Central memory CD4-positive, alpha-beta T cell (primary cell): Measurements from ENCODE around the gene GMDS.

ENCODE experiments used
- DNase-seq: peaks from one replicate; pipeline ENCODE4 v3.0.0; 2022

GMDS gene

DNA sequence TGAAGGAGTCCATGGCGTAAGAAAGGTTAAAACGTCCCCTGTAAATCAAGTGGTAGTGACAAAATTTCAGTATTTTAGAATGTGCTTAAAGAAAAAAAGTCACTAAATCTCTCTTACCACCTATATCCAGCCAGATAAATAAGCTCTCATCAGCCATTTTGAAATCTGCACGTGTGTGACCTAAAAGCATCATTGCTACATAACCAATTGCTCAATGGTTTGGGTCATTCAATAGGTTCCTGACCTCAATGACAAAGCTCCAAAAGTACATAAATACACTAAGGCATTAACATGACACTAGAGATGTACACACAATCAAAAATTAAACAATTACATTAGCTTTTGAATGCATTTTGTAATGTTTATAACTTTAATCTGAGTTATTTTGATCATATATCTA, 272.4 kb downstream of the GMDS start:
- no peak for DNase-seq

DNA sequence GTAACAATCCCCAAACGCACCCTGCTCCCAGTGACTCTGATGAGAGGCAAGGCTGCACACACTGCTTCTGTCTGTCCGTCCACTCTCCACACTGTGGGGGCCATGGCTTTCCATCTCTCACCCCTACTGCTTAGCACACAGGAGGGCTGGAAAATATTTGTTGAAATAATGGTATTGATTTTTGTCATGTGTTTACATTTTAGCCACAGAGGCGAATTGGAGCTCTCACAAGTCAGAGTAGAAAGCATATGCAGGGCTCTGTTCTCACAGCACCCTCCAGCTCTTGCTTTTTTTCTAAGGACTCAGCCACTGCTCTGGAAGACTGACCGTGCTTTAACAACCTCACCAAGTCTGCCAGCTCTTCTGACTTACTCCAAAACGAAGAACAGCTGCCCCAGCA, 273.8 kb downstream of the GMDS start:
- no peak for DNase-seq

DNA sequence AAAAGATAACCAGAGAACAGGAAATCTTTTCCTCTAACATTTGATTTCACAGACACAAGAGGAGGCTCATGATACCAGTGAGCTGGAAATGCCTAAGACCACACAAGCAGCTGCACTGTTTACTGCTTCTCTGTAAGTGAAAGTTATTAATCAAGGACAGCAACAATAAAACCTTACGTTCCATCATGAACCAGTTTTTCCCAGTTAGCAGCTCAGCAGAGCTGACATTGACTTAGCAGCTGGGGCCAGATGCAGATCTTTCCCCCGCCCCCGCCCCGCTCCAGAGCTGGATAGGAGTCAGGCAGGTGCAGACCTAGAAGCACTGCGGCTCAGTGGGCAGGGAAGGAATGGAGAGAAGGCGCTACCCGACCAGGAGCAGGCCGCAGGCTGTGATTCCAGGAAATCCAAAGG, 275.2 kb downstream of the GMDS start:
- DNase-seq = no peak

DNA sequence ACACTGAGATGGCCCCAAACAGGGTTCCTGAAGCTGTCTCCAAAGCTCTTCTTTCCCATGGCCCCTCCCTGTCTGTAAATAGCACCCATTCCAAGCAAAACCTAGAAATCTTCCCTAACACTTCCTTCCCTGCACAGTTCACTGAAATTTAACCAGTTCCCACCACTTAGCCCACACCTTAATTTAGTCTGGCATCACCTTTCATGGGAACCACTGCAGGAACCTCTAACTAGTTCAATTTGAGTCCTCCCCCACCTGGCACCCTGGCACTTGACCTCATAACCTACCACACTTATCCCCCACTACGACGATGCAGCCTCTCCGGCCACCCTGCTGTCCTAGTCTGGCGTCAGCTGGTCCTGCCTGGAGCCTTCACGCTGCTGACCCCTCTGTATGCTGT, 278.7 kb downstream of the GMDS start:
- DNase-seq = no peak

DNA sequence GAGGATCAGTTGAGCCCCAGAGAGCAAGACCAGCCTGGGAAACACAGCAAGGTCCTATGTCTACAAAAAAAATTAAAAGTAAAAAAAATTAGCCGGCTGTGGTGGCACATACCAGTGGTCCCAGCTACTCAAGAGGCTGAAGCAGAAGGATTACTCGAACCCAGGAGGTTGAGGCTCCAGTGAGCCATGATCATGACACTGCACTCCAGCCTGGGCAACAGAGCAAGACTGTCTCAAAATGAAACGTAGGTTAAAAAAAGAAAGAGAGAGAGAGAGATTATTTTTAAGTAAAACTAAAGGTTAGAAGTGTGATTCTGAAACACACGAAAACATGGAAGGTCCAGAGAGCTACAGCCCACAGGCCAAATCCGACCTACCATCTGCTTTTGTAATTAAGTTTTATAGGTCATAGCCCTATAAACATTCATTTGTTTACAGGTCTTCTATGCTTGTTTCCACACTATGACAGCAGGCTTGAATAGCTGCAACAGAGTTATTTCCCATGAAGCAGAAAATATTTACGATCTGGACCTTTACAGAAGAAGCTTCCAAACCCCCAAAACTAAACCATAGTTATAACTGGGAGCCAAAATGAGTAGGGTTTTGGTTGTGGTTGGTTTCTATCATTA, 279.7 kb downstream of the GMDS start:
- DNase-seq = no peak

DNA sequence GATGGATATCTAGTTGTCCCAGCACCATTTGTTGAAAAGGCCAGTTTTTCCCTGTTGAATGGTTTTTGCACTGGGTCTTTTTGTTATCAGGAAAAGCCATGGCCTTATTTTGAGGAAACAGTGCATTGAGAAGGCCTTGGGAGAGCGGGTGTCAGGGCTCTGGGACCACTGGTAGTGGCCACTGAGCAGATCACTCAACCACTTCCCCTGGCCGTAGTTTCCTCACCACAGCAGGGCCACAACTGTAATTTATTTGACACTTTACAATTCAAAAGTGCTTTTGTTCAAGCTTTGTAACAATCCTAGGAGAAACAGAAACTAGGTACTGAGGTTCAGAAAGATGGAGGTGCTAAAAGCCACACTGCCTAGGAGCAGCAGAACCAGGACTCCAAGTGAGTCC, 281.8 kb downstream of the GMDS start:
- DNase-seq = no peak

DNA sequence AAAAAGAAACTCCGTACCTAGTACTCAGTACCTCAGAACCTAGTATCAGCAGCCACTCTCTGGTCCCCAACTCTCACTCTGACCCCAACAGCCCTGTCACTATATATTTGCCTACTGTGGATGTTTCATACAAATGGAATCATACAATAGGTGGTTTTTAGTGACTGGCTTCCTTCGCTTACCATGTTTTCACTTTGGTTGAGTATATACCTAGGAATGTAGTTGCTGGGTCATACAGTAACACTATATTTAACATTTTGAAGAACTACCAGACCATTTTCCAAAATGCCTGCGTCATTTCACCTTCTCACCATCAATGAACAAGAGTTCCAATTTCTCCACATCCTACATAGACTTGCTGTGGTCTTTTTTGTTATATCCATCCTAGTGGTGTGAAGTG, 283.2 kb downstream of the GMDS start:
- no peak for DNase-seq

DNA sequence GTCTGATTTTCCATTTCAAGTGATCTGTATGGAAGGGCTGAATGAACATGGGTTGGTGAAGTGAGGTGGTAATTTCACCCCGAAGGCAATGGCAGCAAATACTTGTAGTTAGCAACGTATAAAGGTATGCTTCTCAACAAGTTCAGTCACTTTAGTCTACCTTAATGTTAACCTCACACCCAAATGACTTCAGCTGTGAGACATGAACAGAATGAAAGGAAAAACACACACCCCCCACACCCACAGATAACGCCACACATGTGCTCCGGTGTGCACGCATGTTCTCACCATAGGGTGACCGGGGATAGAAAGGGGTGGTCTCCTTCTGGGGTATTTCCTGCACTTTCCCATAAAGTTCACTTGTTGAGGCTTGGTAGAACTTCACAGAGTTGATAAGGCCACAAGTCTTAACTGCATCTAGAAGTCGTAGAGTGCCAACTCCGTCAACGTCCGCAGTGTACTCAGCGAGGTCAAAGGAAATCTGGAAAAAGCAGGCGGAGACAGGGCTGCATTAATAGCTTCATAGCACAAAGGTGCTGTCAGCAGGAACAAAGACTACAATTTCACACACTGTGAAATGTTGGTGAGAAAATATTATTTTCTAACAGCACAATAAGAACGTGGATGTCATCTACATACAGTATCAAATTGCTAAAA, 284.8 kb downstream of the GMDS start:
- DNase-seq = no peak

DNA sequence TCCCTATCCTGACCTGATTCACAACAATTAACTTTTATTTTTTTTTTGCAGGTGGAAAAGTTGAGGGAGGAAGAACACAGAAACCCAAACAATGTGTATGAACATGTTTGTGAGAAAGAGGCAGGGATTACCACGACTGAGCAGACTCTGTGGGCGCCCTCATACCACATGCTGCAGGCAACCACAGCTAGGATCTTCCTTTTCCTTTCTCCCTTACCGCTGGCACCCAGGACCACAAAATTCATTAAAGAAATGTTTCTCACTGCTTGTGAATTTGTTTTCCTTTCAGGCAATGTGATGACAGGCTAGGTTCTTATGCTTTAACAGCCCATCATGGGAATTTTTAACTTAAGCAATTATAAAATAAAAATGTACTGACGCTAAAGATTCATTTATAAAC, 287.1 kb downstream of the GMDS start:
- DNase-seq = no peak

DNA sequence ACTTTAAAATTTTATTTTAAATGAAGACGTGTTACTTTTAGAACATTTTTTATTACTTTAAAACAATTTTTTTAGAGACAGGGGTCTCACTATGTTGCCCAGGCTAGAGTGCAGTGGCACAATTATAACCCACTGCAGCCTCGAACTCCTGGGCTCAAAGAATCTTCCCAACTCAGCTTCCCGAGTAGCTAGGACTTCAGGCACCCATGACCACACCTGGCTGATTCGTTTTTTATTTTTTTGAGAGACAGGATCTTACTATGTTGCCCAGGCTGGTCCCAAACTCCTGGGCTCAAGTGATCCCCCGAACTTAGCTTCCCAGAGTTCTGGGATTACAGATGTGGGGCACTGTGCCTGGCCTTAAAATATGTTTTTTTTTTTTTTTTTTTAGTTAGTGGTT, 287.7 kb downstream of the GMDS start:
- DNase-seq = no peak

DNA sequence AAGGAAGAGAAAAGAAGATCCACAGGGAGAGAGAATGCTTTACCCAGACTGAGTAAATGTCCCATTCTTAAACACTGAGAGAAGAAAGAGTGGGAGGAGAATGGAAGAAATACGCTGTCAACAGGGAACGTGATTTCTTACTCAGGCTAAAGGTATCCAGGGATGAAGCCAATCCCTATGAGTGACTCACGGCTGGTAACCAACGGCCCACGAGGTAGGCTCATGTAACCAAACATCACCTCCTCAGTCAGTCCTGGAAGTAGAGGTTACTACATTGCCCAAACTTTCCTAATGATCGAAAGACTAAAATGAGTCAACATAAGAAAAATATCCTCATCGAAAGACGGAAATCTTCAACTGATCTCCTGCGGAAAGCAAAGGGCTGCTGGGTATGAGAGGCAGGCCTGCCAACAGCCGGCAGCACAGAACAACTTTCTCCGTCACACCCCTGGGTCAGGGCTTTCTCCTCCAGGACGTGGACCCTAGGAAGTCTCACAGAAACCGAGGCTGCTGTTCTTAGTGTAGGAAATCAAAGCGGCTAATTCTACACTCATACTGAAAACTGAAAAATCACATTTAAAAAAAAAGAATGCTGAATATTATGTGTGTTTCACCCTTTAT, 292.6 kb downstream of the GMDS start:
- no peak for DNase-seq

DNA sequence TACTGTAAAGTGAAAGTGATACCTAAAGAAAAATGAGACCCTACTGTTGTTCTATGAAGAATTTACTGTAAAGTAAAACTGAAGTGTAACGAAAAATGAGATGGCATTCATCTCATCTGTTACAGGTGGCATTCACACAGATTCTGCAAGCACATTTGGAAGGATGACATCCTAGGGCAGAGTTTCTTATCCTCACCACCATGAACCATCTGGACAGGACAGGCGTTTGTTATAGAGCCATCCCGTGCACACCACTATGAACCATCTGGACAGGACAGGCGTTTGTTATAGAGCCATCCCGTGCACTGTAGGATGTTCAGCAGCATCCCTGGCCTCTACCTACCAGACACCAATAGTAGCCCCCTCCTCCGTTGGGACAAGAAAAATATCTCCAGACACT, 294.8 kb downstream of the GMDS start:
- no peak for DNase-seq

DNA sequence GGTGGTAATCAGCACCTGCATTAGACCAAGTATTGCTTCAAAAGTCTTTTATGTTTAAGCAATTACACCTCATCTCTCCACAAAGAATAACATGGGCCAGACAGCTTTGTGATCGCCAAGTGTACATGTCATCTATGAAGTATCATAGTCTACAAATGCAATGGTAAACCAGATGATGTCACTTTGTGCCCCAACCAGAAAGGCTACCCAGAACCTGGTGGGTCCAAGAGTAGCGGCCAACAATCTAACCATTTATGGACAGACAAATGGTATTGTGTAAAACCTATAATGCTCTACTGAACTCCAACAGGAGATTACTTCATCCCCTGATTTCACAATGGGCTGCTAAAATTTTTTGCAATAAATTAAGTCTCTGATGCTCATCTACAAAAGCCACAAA, 295.9 kb downstream of the GMDS start:
- DNase-seq = no peak

DNA sequence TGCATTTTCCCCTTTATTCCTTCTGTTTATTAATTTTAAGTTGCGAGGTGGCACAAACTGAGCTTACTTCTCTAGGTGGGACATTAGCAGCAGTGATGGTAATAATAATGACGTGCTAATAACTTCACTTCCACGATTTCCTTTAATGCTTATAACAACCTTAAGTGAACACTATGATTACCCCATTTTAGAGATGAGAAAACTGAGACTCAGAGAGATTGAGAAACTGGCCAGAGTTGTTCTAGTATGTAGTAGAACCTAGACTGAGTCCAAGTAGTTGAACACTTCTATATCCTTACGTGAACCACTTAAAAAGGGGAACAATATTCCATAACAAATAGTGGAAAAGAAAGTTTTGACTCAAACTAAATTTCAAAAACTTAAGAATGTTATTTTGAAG, 297.5 kb downstream of the GMDS start:
- DNase-seq = no peak

DNA sequence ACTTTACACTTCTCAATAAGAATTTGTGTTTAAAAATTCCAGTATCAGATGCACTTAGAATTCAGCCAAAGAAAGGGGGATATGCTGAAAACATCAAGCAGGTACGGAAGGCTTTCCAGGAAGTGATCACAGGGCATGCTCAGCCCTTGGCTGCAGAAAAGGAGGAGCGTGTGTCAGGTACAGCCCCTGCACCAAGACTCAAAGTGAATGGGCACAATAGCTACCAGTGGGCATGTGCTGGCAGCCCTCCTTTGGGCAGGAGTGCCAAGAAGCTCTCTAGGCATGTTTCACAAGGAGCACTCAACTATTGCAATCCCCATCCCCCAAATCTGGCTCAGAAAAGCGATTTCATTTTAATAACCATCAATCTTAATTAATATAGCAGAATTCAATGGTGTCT, 298.8 kb downstream of the GMDS start:
- DNase-seq = no peak

DNA sequence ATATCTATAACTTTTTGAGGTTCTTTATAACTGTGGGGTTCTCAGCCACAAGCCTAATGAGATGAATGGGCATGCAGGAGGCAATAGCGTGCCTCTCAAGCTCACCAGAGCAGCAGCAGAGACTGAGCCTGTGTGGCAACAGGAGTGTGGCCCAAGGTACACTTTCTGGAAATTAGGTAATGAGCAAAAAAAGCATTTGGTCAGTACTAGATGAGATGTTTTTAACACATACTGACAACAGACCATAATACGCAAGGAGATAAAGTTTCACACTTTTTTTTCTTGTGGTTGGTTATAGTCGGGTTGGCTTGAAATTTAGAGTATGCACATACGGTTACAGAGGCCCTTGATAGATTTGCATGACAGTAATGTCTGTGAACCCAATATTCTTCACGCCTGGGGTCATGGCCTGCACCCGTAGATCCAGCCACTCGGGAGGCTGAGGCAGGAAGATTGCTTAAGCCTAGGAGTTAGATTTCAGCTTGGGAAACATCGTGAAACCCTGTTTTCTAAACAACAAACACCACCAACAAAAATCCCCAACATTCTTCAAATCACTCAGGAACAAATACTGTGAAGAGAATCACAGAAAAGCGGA, 300.1 kb downstream of the GMDS start:
- DNase-seq = no peak

DNA sequence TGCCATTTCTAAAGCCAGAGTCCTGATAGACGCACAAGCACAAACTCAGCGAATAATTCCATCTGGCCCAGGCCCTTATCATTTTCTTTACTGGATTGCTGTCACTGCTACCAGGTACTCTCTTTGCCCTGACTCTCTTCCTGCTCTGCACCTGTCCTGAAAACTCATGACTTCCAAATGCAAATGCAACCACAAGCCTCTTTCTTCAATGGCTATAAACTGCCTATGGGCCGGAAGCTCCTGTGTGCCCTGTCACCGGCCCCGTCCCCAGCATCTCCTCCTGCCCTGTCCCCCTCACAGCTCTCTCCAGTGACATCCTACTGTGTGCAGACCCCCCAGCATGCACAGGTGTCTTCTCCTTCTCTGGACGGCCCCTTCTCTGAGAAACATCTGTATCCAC, 302.6 kb downstream of the GMDS start:
- no peak for DNase-seq

DNA sequence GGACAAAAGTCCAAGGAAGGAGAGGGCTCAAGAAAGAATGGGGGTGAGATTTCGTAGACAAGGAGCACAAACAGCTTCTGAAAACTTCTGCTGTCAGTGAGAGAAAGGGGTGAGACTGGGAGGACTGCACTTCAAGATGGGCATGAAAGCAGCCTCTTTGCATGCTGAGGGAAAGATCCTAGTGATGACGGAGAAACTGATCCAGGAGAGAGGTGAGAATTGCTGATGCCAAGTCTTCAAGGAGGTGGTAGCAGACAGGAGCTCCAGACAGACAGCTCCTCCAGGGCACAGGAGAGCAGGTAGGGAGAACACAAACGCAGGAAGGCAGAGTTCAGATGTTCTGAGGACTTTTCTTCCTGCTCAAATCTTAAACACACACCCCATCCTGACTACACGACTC, 303.9 kb downstream of the GMDS start:
- DNase-seq = no peak

DNA sequence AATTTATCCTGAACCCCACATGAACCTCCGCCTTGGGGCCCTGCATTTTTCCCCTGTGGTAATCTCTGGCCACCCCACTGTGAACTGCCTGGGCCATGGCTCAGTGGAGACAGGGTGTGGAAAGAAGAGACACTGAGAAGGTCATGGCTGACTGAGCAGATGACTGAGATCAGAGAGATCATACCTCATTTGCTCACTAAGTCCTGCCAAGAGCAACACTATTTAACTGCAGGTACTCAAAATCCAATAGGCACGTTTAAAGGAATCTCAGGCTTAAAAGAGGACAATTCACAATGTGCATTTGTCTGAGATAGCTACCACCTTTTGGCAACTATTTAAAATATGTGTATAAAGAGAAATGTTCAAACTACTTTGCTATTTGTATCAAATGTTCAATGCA, 305.0 kb downstream of the GMDS start:
- no peak for DNase-seq

DNA sequence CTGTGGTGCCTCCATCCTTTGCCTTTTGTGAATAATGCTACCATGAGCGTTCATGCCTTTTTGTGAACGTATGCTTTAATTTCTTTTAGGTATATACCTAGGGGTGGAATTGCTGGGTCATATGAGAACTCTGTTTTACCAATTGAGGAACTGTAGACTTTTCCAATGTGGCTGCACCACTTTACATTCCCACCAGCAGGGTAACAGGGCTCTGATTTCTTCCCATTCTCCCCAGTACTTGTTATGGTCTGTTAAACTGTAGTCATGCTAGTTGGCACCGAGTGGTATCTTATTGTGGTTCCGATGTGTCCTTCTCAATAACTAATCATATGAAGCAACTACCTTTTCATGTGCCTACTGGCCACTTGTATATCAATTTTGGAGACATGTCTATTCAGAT, 312.1 kb downstream of the GMDS start:
- DNase-seq = no peak

DNA sequence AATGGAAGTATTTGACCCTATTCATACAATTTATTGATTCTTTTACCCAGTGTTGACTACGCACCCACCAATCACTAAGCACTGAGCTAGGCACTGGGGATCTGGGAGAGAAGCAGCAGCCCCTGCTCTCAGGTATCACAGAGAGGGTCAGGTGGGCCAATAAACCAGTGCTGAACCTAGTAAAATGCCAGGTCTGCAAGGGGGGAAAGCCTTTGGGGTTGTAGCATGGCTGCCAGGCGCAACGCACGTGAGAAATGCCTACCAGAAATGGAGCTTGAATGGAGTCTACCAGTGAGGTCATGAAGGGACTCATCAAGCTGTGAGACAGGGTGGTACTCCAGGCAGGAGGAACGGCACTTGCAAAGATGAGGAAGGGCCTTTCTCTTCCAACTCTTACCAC, 313.6 kb downstream of the GMDS start:
- no peak for DNase-seq

DNA sequence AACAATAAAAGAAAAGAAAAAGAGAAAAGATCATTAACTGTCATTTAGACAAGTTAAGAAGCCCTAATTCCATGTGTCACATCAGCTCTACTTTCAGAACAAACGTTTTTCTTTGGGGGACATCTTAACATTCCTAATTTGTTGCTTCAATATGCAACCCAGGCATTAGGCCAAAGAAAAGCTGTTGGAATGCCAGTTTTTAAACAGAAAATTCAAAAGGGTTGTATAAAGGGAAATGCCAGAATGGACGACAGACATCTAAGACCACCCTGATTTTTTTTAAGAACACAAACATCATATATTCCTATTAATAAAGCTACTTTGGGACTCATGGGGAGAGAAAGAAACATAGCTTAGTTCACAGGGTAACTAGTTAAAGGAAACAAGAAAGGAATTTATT, 315.0 kb downstream of the GMDS start:
- DNase-seq = no peak

DNA sequence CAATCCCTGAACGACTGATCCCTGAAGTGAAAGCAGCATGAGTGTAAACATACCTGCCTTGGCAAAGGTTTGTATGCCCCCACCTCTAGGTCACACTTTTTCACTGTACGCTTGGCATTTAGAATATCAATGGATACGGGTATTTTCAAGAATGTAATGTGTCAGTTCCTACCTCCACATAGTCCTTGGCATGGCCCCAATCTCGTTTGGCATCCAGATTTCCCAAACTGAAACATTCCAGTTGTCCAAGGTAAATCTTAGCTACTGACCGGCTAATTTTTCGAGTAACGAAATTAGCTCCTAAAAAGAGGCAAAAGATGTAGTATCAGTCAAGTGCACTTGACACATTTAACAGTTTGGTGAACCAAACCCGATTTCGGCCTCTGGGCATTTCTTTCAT, 315.5 kb downstream of the GMDS start:
- DNase-seq = no peak

DNA sequence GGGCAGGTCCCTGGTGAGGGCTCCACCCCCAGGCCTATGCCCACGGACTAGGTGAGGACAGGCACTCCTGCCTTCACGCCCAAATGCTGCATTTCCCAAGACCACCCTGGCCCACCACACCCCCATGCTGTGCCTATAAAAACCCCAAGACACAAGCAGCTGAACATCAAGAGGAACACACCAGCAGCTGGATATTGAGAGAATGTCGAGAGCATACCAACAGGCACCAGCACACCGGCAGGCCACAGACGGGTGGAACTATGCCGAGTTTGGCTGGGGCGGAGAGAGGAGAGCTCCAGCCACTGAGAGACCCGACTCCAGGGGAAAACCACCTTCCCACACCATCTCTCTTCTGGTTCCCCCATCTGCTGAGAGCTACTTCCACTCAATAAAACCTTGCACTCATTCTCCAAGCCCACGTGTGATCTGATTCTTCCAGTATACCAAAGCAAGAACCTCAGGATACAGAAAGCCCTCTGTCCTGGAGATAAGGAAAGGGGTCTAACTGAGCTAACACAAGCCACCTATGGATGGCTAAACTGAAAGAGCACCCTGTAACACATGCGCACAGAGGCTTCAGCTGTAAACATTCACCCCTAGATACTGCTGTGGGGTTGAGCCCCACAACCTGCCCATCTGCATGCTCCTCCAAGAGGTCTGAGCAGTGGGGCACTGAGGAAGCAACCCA, 319.5 kb downstream of the GMDS start:
- DNase-seq = no peak
